HepG2 (cell line): ENCODE results near the gene YJEFN3. TPM values are rescaled to one million over a fixed set of nuclear protein-coding genes. Genes with fewer than 3 reads are reported as not detected.

Experiments used
- FIP1L1 ChIP-seq: fragments of 200-400 bp; formaldehyde crosslinking; IDR thresholded peaks from 2 replicates; pipeline ENCODE4 v1.6.1; 2018; ENCODE audit warnings: low read depth, mild to moderate bottlenecking, low read length, moderate library complexity, borderline replicate concordance; ENCODE audit not compliant: insufficient read depth
- MEF2D ChIP-seq: sonication (generic); formaldehyde crosslinking; IDR thresholded peaks from 2 replicates; pipeline ENCODE4 v1.5.1; 2020; ENCODE audit warnings: mild to moderate bottlenecking, missing genetic modification reagents
- MYNN ChIP-seq: sonication (generic); formaldehyde crosslinking; IDR thresholded peaks from 2 replicates; pipeline ENCODE4 v1.4.0; 2020; ENCODE audit warnings: mild to moderate bottlenecking, low read depth, missing genetic modification reagents
- ZNF432 ChIP-seq: sonication (generic); formaldehyde crosslinking; IDR thresholded peaks from 2 replicates; pipeline ENCODE4 v1.5.0; 2020; ENCODE audit warnings: missing genetic modification reagents, mild to moderate bottlenecking, borderline replicate concordance
- ZNF761 ChIP-seq: sonication (generic); formaldehyde crosslinking; conservative IDR thresholded peaks from 2 replicates; pipeline ENCODE4 v1.4.0; 2020; ENCODE audit warnings: mild to moderate bottlenecking, missing genetic modification reagents
- polyA plus RNA-seq, 8 experiments: library from polyadenylated mRNA; depleted of rRNA in 3 of 8; stranded (reverse) in 7 of 8; unstranded in 1 of 8; fragments of >200 nt; fragmentation: Illumina TruSeq in 4 of 8; extraction: Trizol in 4 of 8; gene quantifications; 2 replicates each; pipeline versions ENCODE4 v1.2.1 to v1.2.3, GENCODE V29; 2011 to 2016; ENCODE audit warnings: low read depth in 4 of 8, missing spikeins in 1 of 8, mixed read lengths in 1 of 8; ENCODE audit not compliant: insufficient read depth in 1 of 8
- total RNA-seq, 5 experiments: library from RNA; depleted of rRNA; stranded (reverse); fragments of >200 nt; fragmentation: Illumina TruSeq; extraction: Trizol; gene quantifications; 2 replicates each; pipeline ENCODE4 v1.2.3, GENCODE V29; 2016; ENCODE audit warnings: low read depth in 1 of 5
- TF ChIP-seq, protein P1 (sequence below): sonication (generic); formaldehyde crosslinking; IDR thresholded peaks from one replicate; pipeline ENCODE4 v1.5.1; 2020; ENCODE audit warnings: mild to moderate bottlenecking, missing genetic modification reagents; ENCODE audit errors: not compliant biosample characterization
- TF ChIP-seq, protein P2 (sequence below): IDR thresholded peaks from 2 replicates; pipeline ENCODE4 v1.6.1; 2016; ENCODE audit warnings: low read depth
- TF ChIP-seq, protein P3 (sequence below): sonication (generic); formaldehyde crosslinking; IDR thresholded peaks from 2 replicates; pipeline ENCODE4 v1.8.0; 2023; ENCODE audit warnings: mild to moderate bottlenecking, missing genetic modification reagents

Gene YJEFN3
- total and polyA plus RNA-seq, 2 of the 13 experiments (the other 11 are each of a cell fraction or from before 2014, with no cell fraction given) = 0.89 to 4.0 TPM

DNA sequence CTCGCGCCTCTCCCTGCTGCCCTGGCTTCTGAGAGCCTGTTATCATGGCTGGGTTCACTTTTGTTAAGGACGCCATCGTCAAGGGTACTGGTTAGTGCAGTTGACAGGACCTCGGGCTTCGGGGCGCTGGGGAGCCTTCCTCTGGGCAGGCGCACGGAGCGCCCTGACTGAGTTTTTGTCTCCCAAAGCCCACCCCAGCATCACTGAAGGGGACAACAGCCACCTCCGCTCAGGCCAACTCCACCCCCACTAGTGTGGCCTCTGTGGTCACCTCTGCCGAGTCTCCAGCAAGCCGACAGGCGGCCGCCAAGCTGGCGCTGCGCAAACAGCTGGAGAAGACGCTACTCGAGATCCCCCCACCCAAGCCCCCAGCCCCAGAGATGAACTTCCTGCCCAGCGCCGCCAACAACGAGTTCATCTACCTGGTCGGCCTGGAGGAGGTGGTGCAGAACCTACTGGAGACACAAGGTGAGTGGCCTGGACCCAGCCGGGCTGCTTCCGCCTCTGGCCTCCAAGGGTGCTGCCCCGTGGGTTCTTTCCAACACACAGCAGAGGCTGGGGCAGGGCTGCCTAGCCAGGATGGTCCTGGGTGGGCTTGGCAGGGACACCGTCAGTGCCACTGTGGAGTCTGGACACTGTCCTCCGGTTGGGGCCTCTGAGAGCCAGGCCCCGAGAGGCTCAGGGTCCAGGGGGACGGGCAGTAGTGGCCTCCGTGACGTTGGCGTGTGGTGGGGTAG lies 30.3 kb upstream of the YJEFN3 start (continued):
- TF ChIP-seq, protein P1, sequence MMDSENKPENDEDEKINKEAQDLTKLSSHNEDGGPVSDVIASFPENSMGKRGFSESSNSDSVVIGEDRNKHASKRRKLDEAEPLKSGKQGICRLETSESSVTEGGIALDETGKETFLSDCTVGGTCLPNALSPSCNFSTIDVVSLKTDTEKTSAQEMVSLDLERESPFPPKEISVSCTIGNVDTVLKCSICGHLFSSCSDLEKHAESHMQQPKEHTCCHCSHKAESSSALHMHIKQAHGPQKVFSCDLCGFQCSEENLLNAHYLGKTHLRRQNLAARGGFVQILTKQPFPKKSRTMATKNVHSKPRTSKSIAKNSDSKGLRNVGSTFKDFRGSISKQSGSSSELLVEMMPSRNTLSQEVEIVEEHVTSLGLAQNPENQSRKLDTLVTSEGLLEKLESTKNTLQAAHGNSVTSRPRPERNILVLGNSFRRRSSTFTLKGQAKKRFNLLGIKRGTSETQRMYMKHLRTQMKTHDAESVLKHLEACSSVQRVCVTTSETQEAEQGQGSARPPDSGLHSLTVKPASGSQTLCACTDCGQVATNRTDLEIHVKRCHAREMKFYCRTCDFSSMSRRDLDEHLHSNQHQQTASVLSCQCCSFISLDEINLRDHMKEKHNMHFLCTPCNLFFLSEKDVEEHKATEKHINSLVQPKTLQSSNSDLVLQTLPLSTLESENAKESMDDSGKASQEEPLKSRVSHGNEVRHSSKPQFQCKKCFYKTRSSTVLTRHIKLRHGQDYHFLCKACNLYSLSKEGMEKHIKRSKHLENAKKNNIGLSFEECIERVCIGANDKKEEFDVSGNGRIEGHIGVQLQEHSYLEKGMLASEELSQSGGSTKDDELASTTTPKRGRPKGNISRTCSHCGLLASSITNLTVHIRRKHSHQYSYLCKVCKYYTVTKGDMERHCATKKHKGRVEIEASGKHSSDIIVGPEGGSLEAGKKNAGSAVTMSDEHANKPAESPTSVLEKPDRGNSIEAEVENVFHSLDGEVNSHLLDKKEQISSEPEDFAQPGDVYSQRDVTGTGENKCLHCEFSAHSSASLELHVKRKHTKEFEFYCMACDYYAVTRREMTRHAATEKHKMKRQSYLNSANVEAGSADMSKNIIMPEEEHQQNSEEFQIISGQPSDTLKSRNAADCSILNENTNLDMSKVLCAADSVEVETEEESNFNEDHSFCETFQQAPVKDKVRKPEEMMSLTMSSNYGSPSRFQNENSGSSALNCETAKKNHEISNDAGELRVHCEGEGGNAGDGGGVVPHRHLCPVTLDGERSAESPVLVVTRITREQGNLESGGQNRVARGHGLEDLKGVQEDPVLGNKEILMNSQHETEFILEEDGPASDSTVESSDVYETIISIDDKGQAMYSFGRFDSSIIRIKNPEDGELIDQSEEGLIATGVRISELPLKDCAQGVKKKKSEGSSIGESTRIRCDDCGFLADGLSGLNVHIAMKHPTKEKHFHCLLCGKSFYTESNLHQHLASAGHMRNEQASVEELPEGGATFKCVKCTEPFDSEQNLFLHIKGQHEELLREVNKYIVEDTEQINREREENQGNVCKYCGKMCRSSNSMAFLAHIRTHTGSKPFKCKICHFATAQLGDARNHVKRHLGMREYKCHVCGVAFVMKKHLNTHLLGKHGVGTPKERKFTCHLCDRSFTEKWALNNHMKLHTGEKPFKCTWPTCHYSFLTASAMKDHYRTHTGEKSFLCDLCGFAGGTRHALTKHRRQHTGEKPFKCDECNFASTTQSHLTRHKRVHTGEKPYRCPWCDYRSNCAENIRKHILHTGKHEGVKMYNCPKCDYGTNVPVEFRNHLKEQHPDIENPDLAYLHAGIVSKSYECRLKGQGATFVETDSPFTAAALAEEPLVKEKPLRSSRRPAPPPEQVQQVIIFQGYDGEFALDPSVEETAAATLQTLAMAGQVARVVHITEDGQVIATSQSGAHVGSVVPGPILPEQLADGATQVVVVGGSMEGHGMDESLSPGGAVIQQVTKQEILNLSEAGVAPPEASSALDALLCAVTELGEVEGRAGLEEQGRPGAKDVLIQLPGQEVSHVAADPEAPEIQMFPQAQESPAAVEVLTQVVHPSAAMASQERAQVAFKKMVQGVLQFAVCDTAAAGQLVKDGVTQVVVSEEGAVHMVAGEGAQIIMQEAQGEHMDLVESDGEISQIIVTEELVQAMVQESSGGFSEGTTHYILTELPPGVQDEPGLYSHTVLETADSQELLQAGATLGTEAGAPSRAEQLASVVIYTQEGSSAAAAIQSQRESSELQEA (CRISPR knock-in tag) = no peak
- no peak for TF ChIP-seq FIP1L1
- TF ChIP-seq MYNN (CRISPR knock-in tag) = no peak
- no peak for TF ChIP-seq ZNF432
- TF ChIP-seq, protein P2, sequence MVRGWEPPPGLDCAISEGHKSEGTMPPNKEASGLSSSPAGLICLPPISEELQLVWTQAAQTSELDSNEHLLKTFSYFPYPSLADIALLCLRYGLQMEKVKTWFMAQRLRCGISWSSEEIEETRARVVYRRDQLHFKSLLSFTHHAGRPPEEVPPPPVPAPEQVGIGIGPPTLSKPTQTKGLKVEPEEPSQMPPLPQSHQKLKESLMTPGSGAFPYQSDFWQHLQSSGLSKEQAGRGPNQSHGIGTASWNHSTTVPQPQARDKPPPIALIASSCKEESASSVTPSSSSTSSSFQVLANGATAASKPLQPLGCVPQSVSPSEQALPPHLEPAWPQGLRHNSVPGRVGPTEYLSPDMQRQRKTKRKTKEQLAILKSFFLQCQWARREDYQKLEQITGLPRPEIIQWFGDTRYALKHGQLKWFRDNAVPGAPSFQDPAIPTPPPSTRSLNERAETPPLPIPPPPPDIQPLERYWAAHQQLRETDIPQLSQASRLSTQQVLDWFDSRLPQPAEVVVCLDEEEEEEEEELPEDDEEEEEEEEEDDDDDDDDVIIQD (CRISPR knock-in tag) = no peak
- TF ChIP-seq, protein P3, sequence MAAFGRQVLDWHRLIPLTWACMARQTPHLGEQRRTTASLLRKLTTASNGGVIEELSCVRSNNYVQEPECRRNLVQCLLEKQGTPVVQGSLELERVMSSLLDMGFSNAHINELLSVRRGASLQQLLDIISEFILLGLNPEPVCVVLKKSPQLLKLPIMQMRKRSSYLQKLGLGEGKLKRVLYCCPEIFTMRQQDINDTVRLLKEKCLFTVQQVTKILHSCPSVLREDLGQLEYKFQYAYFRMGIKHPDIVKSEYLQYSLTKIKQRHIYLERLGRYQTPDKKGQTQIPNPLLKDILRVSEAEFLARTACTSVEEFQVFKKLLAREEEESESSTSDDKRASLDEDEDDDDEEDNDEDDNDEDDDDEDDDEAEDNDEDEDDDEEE (CRISPR knock-in tag) = no peak
- no peak for TF ChIP-seq ZNF761 (CRISPR knock-in tag)
- no peak for TF ChIP-seq MEF2D (CRISPR knock-in tag)
